H1 (cell line): Measurements from ENCODE around the gene CFAP54. TPM values are rescaled to one million over a fixed set of nuclear protein-coding genes. Genes with fewer than 3 reads are reported as not detected.
A peak's percentile ranks its signal among the peaks of the same experiment; 100 is the strongest.

Experiments
- CTCF ChIA-PET: fragments of 300-600 bp; sonication (Branson Sonifier 250); formaldehyde crosslinking; loops from one replicate; lab custom pipeline; 2021; ENCODE audit not compliant: partially characterized antibody; lab: Charles Lee
- POLR2A ChIA-PET: fragments of 300-600 bp; sonication (Branson Sonifier 250); formaldehyde crosslinking; loops from one replicate; lab custom pipeline; 2021; ENCODE audit warnings: inconsistent platforms; ENCODE audit not compliant: partially characterized antibody; lab: Charles Lee
- DNase-seq, 2 experiments: peaks; one replicate each; pipeline versions ENCODE4 v3.0.0 to v3.0.0-alpha.2; 2010 to 2022; ENCODE audit warnings: low spot score in 2 of 2, low read depth in 1 of 2, mixed read lengths in 1 of 2
- FAIRE-seq: peaks from 2 replicates; lab custom pipeline; 2011; peaks lifted over from hg19 to GRCh38; lab: Jason Lieb, UNC
- H2AFZ ChIP-seq: 2 replicates; pipeline ENCODE4 v1.8.1; 2012; ENCODE audit warnings: low read length, inconsistent platforms
- H2AK5ac ChIP-seq: 2 replicates; pipeline ENCODE4 v1.6.1; 2013; ENCODE audit warnings: low read depth, low read length
- H2BK120ac ChIP-seq: replicated peaks from 2 replicates; pipeline ENCODE3; 2013; ENCODE audit warnings: low read depth, low read length, inconsistent platforms
- H2BK12ac ChIP-seq: 2 replicates; pipeline ENCODE4 v1.6.1; 2013; ENCODE audit warnings: low read depth, low read length
- H2BK15ac ChIP-seq: 2 replicates; pipeline ENCODE4 v1.6.1; 2013; ENCODE audit warnings: low read length
- H2BK20ac ChIP-seq: 2 replicates; pipeline ENCODE4 v1.6.1; 2013; ENCODE audit warnings: low read length
- H2BK5ac ChIP-seq: 2 replicates; pipeline ENCODE4 v1.6.1; 2013; ENCODE audit warnings: low read depth, low read length
- H3K14ac ChIP-seq: 2 replicates; pipeline ENCODE4 v1.6.1; 2013; ENCODE audit warnings: inconsistent platforms; ENCODE audit not compliant: insufficient read length
- H3K18ac ChIP-seq: 2 replicates; pipeline ENCODE4 v1.6.1; 2013; ENCODE audit warnings: low read length; ENCODE audit errors: extremely low read depth
- H3K23ac ChIP-seq: 2 replicates; pipeline ENCODE4 v1.6.1; 2013; ENCODE audit warnings: inconsistent platforms; ENCODE audit not compliant: insufficient read length
- H3K23me2 ChIP-seq: 2 replicates; pipeline ENCODE4 v1.6.1; 2013; ENCODE audit warnings: low read depth, low read length
- H3K27ac ChIP-seq: 2 replicates; pipeline ENCODE4 v1.6.1; 2011; ENCODE audit warnings: low read depth, low read length, inconsistent platforms
- H3K27me3 ChIP-seq, 4 experiments: replicated peaks in 1 of 4; 1 replicate in 1 of 4; 2 replicates in 3 of 4; pipeline versions ENCODE4 v1.6.1 to v1.8.1; 2011 to 2013; ENCODE audit warnings: low read length in 3 of 4, mild to moderate bottlenecking in 3 of 4, inconsistent platforms in 2 of 4, mixed read lengths in 2 of 4, moderate library complexity in 1 of 4; ENCODE audit not compliant: control insufficient read depth in 3 of 4, insufficient read depth in 3 of 4; ENCODE audit errors: extremely low read depth in 1 of 4
- H3K36me3 ChIP-seq, 4 experiments: 2 replicates each; pipeline versions ENCODE4 v1.6.1 to v1.8.1; 2011 to 2013; ENCODE audit warnings: mild to moderate bottlenecking in 4 of 4, low read length in 3 of 4, moderate library complexity in 2 of 4, control low read depth in 1 of 4, inconsistent platforms in 1 of 4; ENCODE audit not compliant: insufficient read depth in 4 of 4, control insufficient read depth in 2 of 4
- H3K4ac ChIP-seq: replicated peaks from 2 replicates; pipeline ENCODE3; 2013; ENCODE audit warnings: low read length, low read depth, mixed read lengths, inconsistent platforms; ENCODE audit not compliant: insufficient read length
- H3K4me1 ChIP-seq, 4 experiments: replicated peaks in 1 of 4; 1 replicate in 1 of 4; 2 replicates in 3 of 4; pipeline versions ENCODE4 v1.6.1 to v1.8.1; 2011 to 2013; ENCODE audit warnings: low read length in 3 of 4, inconsistent platforms in 2 of 4, mixed read lengths in 1 of 4; ENCODE audit not compliant: insufficient read depth in 4 of 4, control insufficient read depth in 3 of 4
- H3K4me2 ChIP-seq, 2 experiments: 2 replicates each; pipeline versions ENCODE4 v1.6.1 to v1.8.1; 2011 to 2013; ENCODE audit warnings: low read depth in 2 of 2, low read length in 2 of 2, control low read depth in 1 of 2, inconsistent platforms in 1 of 2, mild to moderate bottlenecking in 1 of 2; ENCODE audit not compliant: insufficient read depth in 1 of 2
- H3K4me3 ChIP-seq, 4 experiments: fragments of 200-600, 300-600 bp in 1 of 4; sonication (generic), shearing (Covaris generic), sonication (Bioruptor Twin) in 1 of 4; 2 replicates each; pipeline versions ENCODE4 v1.5.1 to v1.8.1; 2011 to 2016; ENCODE audit warnings: low read length in 4 of 4, low read depth in 3 of 4, control low read depth in 2 of 4, inconsistent platforms in 2 of 4, mild to moderate bottlenecking in 2 of 4, mixed read lengths in 1 of 4, moderate library complexity in 1 of 4; ENCODE audit not compliant: insufficient read depth in 2 of 4; ENCODE audit errors: extremely low read depth in 1 of 4
- H3K56ac ChIP-seq: replicated peaks from 2 replicates; pipeline ENCODE3; 2013; ENCODE audit warnings: low read depth, mild to moderate bottlenecking, mixed read lengths, low read length, inconsistent platforms; ENCODE audit not compliant: insufficient read length
- H3K79me1 ChIP-seq: 2 replicates; pipeline ENCODE4 v1.6.1; 2013; ENCODE audit warnings: low read depth, low read length, control low read depth
- H3K79me2 ChIP-seq, 2 experiments: 2 replicates each; pipeline versions ENCODE4 v1.6.1 to v1.8.1; 2012 to 2013; ENCODE audit warnings: low read length in 2 of 2, mild to moderate bottlenecking in 2 of 2, inconsistent platforms in 1 of 2; ENCODE audit not compliant: insufficient read depth in 2 of 2, control insufficient read depth in 1 of 2
- H3K9ac ChIP-seq, 4 experiments: replicated peaks in 1 of 4; 1 replicate in 1 of 4; 2 replicates in 3 of 4; pipeline versions ENCODE4 v1.6.1 to v1.8.1; 2011 to 2013; ENCODE audit warnings: low read depth in 3 of 4, low read length in 3 of 4, control low read depth in 2 of 4, mild to moderate bottlenecking in 2 of 4, moderate library complexity in 2 of 4, inconsistent platforms in 1 of 4; ENCODE audit errors: extremely low read depth in 1 of 4
- H3K9me3 ChIP-seq, 2 experiments: 2 replicates each; pipeline versions ENCODE4 v1.6.1 to v1.8.1; 2012 to 2013; ENCODE audit warnings: mild to moderate bottlenecking in 2 of 2, moderate library complexity in 2 of 2, control low read depth in 1 of 2, inconsistent platforms in 1 of 2, low read depth in 1 of 2, low read length in 1 of 2, mixed read lengths in 1 of 2; ENCODE audit not compliant: insufficient read depth in 2 of 2
- H4K20me1 ChIP-seq, 2 experiments: replicated peaks in 1 of 2; 2 replicates each; pipeline versions ENCODE3 to v1.8.1; 2011 to 2013; ENCODE audit warnings: inconsistent platforms in 2 of 2, low read length in 2 of 2, mild to moderate bottlenecking in 1 of 2; ENCODE audit not compliant: insufficient read depth in 2 of 2, control insufficient read depth in 1 of 2
- H4K5ac ChIP-seq: 2 replicates; pipeline ENCODE4 v1.6.1; 2013; ENCODE audit warnings: low read length, low read depth, mixed read lengths, inconsistent platforms; ENCODE audit not compliant: insufficient read length
- H4K8ac ChIP-seq: 2 replicates; pipeline ENCODE4 v1.8.0; 2013; ENCODE audit warnings: mild to moderate bottlenecking, moderate library complexity, low read length, inconsistent platforms; ENCODE audit not compliant: insufficient read depth; ENCODE audit errors: extremely low read depth
- H4K91ac ChIP-seq: replicated peaks from 2 replicates; pipeline ENCODE3; 2013; ENCODE audit warnings: low read length, mixed read lengths, inconsistent platforms; ENCODE audit not compliant: insufficient read length
- ASH2L ChIP-seq: fragments of 200-600, 300-600 bp; sonication (generic); IDR thresholded peaks from one replicate; pipeline ENCODE4 v1.7.1; 2017; ENCODE audit warnings: low read length
- CREB1 ChIP-seq: IDR thresholded peaks from 2 replicates; pipeline ENCODE4 v1.6.1; 2012; ENCODE audit warnings: inconsistent platforms
- KDM1A ChIP-seq: fragments of 200-600, 300-600 bp; sonication (generic); IDR thresholded peaks from 2 replicates; pipeline ENCODE4 v1.7.1; 2016; ENCODE audit warnings: mild to moderate bottlenecking, low read length, borderline replicate concordance
- PHF8 ChIP-seq: fragments of 200-600 bp; sonication (generic); conservative IDR thresholded peaks from 2 replicates; pipeline ENCODE4 v1.7.1; 2012; ENCODE audit warnings: low read depth, mild to moderate bottlenecking, inconsistent platforms, low read length, moderate library complexity
- POLR2A ChIP-seq, 2 experiments: IDR thresholded peaks; 1 replicate in 1 of 2; 2 replicates in 1 of 2; pipeline ENCODE4 v1.6.1; 2011; ENCODE audit warnings: low read depth in 2 of 2, low read length in 2 of 2, mild to moderate bottlenecking in 2 of 2; ENCODE audit errors: control extremely low read depth in 1 of 2
- POLR2AphosphoS5 ChIP-seq: IDR thresholded peaks from 2 replicates; pipeline ENCODE4 v1.6.1; 2011; ENCODE audit warnings: low read depth, low read length
- SIX5 ChIP-seq: IDR thresholded peaks from 2 replicates; pipeline ENCODE4 v1.6.1; 2011; ENCODE audit warnings: mild to moderate bottlenecking, low read depth, low read length
- TBP ChIP-seq: IDR thresholded peaks from 2 replicates; pipeline ENCODE4 v1.6.1; 2011; ENCODE audit warnings: low read depth, low read length, improper control_type of control experiment
- WGBS, 2 experiments: shearing (Covaris generic) in 1 of 2; methylation state at CpG; one replicate each; pipeline versions ENCODE4 v1.1.6 to v1.1.7; 2013 to 2015; ENCODE audit warnings: low lambda C conversion rate in 2 of 2, mixed read lengths in 2 of 2, inconsistent platforms in 1 of 2, low coverage in 1 of 2, missing lambda C conversion rate in 1 of 2; ENCODE audit not compliant: insufficient replicate concordance in 2 of 2, insufficient coverage in 1 of 2, insufficient read length in 1 of 2; ENCODE audit errors: extremely low coverage in 1 of 2, missing lambda C conversion rate in 1 of 2; 5-methylcytosine and 5-hydroxymethylcytosine counted together
- polyA plus RNA-seq, 7 experiments: library from polyadenylated mRNA; depleted of rRNA in 3 of 7; stranded (reverse) in 5 of 7; unstranded in 2 of 7; fragments of >200 nt in 5 of 7; fragments of 200-250 nt in 2 of 7; gene quantifications; 1 replicate in 5 of 7; 2 replicates in 1 of 7; 4 replicates in 1 of 7; pipeline versions ENCODE4 v1.2.1 to v1.2.3, GENCODE V29; 2011 to 2013; ENCODE audit warnings: missing spikeins in 2 of 7, mixed read lengths in 2 of 7
- total RNA-seq: library from RNA; stranded (reverse); fragmentation: NEBNext Ultra II Directional; extraction: Animal tissue kit (Norgen Biotek cat#: 25700); gene quantifications from 2 replicates; pipeline ENCODE4 v1.2.1, GENCODE V29; 2021
- TF ChIP-seq, protein P1 (sequence below): IDR thresholded peaks from 2 replicates; pipeline ENCODE4 v1.6.1; 2012; ENCODE audit warnings: low read length, inconsistent platforms

The CFAP54 gene
- total and polyA plus RNA-seq, 2 of the 8 experiments (the other 6 are each of a cell fraction or from before 2014, with no cell fraction given), result 0.17 to 0.33 TPM

GRCh38 chr12:96906849-96907670, 417.7 kb downstream of the CFAP54 start, which contains the start of gene NEDD1:
TSS of gene NEDD1 (plus strand) at chr12:96907257. CDS start at chr12:96909760, 2,503 bp downstream.
- no peak within 1 kb of the TSS for H3K23ac ChIP-seq
- H3K18ac ChIP-seq, result peak within 1 kb of the TSS; percentile 90
- H3K4ac ChIP-seq, result no peak within 1 kb of the TSS
- H3K9ac ChIP-seq, result peak within 1 kb of the TSS; percentile 64 to 79 (median 64)
- H2BK20ac ChIP-seq, result no peak within 1 kb of the TSS
- 3% methylated on average over 41 of the region's 68 CpGs; no CpG with 5 or more reads in 1 of the 2 experiments for WGBS, 2 experiments
- peak; percentile 77 to 96 for DNase-seq
- H3K56ac ChIP-seq, result peak within 1 kb of the TSS; percentile 26
- FAIRE-seq, result no peak
- H2AFZ ChIP-seq, result peak within 1 kb of the TSS; percentile 98
- H3K4me2 ChIP-seq, result peak within 1 kb of the TSS; percentile 86 to 98
- peaks cover 0 to 1% (median 0%) of the 10 kb centered on the region in 4 experiments; a peak in 1 of 7 replicates for H3K27me3 ChIP-seq
- peaks cover 0 to 6% (median 0%) of the 10 kb centered on the region in 4 experiments; a peak in 1 of 8 replicates for H3K36me3 ChIP-seq
- H2BK120ac ChIP-seq, result no peak within 1 kb of the TSS
- no peaks in the 10 kb centered on the region for H3K9me3 ChIP-seq
- H3K4me1 ChIP-seq, result peaks cover 2 to 9% (median 3%) of the 10 kb centered on the region in 4 experiments; a peak in 5 of 7 replicates
- H2BK15ac ChIP-seq, result no peak within 1 kb of the TSS
- H4K8ac ChIP-seq, result peak within 1 kb of the TSS; percentile 79; the same call in 1 of the 2 replicates
- H4K5ac ChIP-seq, result peak within 1 kb of the TSS; percentile 55
- peaks cover 0 to 31% of the 10 kb centered on the region in 2 experiments; a peak in 3 of 4 replicates for H3K79me2 ChIP-seq
- no peaks in the 10 kb centered on the region for H4K20me1 ChIP-seq
- no peak within 1 kb of the TSS for H3K14ac ChIP-seq
- POLR2A ChIA-PET, result interaction anchor here (0.7 to 1.2 kb wide), 2 partner anchors 11 to 12 kb away, joined by 3 read pairs; no protein-coding TSS in a partner anchor
- CTCF ChIA-PET, result interaction anchor here (0.6 kb wide), 1 partner anchor 202 kb away, joined by 5 read pairs; no protein-coding TSS in a partner anchor
- peak within 1 kb of the TSS; percentile 55; the same call in 1 of the 2 replicates for H2AK5ac ChIP-seq
- 0 out of 2 replicates have a peak within 1 kb of the TSS, but pooled peaks have one; percentile 31 for H2BK5ac ChIP-seq
- no peak within 1 kb of the TSS for H4K91ac ChIP-seq
- peaks cover 12% of the 10 kb centered on the region; the same call in 1 of the 2 replicates for H3K23me2 ChIP-seq
- peak within 1 kb of the TSS; percentile 59 for H3K27ac ChIP-seq
- H3K4me3 ChIP-seq, result peak within 1 kb of the TSS; percentile 60 to 93 (median 78)
- no peaks in the 10 kb centered on the region for H3K79me1 ChIP-seq
- peak within 1 kb of the TSS; percentile 6; the same call in 1 of the 2 replicates for H2BK12ac ChIP-seq
- peak; percentile 92 for TF ChIP-seq CREB1
- peak; percentile 47; the same call in 1 of the 2 replicates for TF ChIP-seq TBP
- TF ChIP-seq PHF8, result peak; percentile 61
- no peak for TF ChIP-seq SIX5
- TF ChIP-seq, protein P1, sequence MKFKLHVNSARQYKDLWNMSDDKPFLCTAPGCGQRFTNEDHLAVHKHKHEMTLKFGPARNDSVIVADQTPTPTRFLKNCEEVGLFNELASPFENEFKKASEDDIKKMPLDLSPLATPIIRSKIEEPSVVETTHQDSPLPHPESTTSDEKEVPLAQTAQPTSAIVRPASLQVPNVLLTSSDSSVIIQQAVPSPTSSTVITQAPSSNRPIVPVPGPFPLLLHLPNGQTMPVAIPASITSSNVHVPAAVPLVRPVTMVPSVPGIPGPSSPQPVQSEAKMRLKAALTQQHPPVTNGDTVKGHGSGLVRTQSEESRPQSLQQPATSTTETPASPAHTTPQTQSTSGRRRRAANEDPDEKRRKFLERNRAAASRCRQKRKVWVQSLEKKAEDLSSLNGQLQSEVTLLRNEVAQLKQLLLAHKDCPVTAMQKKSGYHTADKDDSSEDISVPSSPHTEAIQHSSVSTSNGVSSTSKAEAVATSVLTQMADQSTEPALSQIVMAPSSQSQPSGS, result peak; percentile 73; the same call in 1 of the 2 replicates
- peak; percentile 99 for TF ChIP-seq ASH2L
- peak; percentile 74; the same call in 1 of the 2 replicates for TF ChIP-seq KDM1A
- TF ChIP-seq POLR2A (IDR thresholded peaks at IDR 0.05; ENCODE audit: control extremely low read depth in 1 of 2, low read depth in 2 of 2, low read length in 2 of 2), result peak in 1 of 2 experiments; percentile 56; a peak in 2 of 3 replicates
- TF ChIP-seq POLR2AphosphoS5, result peak; percentile 34; the same call in 1 of the 2 replicates
